ENCODE measurements around the gene KCNMA1. TPM values are rescaled to one million over a fixed set of nuclear protein-coding genes. Genes with fewer than 3 reads are reported as not detected.

KCNMA1 gene
- total and polyA plus RNA-seq, 9 of the 15 experiments (the other 6 are each of a cell fraction or from before 2014, with no cell fraction given): 0.01 to 0.95 (median 0.15) TPM; not detected in 4

DNA sequence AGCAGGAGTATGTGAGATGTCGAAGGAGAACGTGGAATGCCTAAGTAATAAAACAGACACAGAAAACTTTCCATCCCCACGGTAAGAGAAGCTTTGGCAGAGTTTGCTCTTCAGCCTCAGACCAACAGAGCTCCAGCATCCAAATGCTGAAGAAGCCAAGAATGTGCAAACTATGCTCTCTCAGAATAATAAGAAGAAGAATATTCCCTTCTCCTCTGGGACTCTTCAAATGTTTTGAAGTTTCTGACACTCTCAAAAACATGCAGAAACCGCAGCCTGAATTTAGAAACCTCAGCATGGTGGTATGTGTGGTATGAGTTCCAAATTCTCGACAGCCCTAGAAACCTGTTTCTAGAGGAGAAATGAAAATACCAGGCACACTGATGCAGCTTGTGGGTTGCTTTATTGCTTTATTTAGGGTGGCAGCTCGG is 113.3 kb downstream of the KCNMA1 start:
- TF ChIP-seq POLR2G (IDR thresholded peaks at IDR 0.05; ENCODE audit: low read depth, low read length): no peak
- no peak for TF ChIP-seq OTX1 (CRISPR knock-in tag; IDR thresholded peaks at IDR 0.05)
- TF ChIP-seq ELF1 (tag; IDR thresholded peaks at IDR 0.05): no peak
- TF ChIP-seq SRSF3 (IDR thresholded peaks at IDR 0.05; ENCODE audit: insufficient read depth, low read length): no peak
- POLR2A ChIA-PET: interaction anchor here (1.2 kb wide), 1 partner anchor 11 kb away, joined by 3 read pairs; no protein-coding TSS in a partner anchor
- no peak overlapping the region for H3K27ac ChIP-seq (ENCODE audit: extremely low read depth, low read depth, low read length)
- CTCF ChIA-PET (ENCODE audit: low intra/inter-chr PET ratio): no interaction called here
- in situ Hi-C loops (cut with MboI) (no loop called here), intact Hi-C loops (cut with micrococcal nuclease) (no loop called here)
- no peaks in the 10 kb centered on the region for H3K36me3 ChIP-seq (ENCODE audit: control insufficient read depth, insufficient read depth, low read length)
- no peak overlapping the region for H3K4me2 ChIP-seq (ENCODE audit: insufficient read depth, low read length)
- DNase-seq (ENCODE audit: extremely low read depth in 1 of 4, low spot score in 3 of 4) (no peak), FAIRE-seq (no peak), ATAC-seq (no peak)
- H3K9ac ChIP-seq (ENCODE audit: insufficient read depth in 1 of 2, low read depth in 2 of 2, low read length in 2 of 2): no peak overlapping the region
- H3K9me1 ChIP-seq (ENCODE audit: control insufficient read depth, insufficient read depth, low read length): no peaks in the 10 kb centered on the region
- no TSS peak for BruUV-seq (replicated peaks)
- peaks cover 0 to 17% of the 10 kb centered on the region in 2 experiments; a peak in 2 of 5 replicates for H3K27me3 ChIP-seq (ENCODE audit: control insufficient read depth in 2 of 2, insufficient read depth in 2 of 2, low read length in 2 of 2)
- WGBS (ENCODE audit: insufficient coverage, low coverage, missing lambda C conversion rate): 2% methylated on average over 5 of the region's 6 CpGs
- no peaks in the 10 kb centered on the region for H3K9me3 ChIP-seq (replicated peaks; ENCODE audit: control insufficient read depth, insufficient read depth, low read depth, low read length)
- 0 out of 2 replicates have a peak, but pooled peaks cover 3% of the 10 kb centered on the region for H4K20me1 ChIP-seq (replicated peaks; ENCODE audit: control insufficient read depth, insufficient read depth, low read length)
- H3K79me2 ChIP-seq (ENCODE audit: control insufficient read depth, insufficient read depth, low read length): no peaks in the 10 kb centered on the region
- no peaks in the 10 kb centered on the region for H3K4me1 ChIP-seq (replicated peaks in 1 of 2; ENCODE audit: control insufficient read depth in 2 of 2, insufficient read depth in 2 of 2, low read length in 2 of 2)
- no peak overlapping the region for H3K4me3 ChIP-seq
- H2AFZ ChIP-seq (ENCODE audit: low read depth, low read length): no peak overlapping the region

DNA sequence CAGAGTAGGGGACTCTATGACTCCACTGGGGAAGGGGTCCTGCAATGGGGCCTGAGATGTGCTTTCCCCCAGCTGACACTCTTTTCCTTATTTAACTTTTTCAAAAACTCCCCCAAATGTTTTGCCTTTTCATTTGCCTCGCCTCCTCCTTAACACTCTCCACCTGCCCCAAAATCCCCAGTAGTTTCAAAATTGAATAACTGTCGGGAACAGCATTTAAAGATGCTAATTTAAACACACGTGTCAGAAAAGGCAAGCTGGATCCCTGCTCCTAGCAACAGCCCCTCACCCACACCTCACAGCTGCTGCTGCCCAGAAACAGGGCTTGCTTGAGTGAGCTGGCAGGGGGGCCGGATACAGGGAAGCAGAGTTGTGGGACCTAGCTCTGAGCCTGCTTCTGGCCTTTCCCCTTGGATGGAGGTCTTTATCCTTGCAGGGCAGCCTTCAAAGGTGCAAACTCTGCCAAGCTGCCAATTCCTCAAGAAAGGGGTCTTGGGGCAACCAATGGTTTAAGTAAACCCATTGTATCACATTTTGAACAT is 115.3 kb downstream of the KCNMA1 start:
- Histone ChIP-seq H3K4me3 (no peak overlapping the region), H3K4me1 (replicated peaks in 1 of 2; ENCODE audit: control insufficient read depth in 2 of 2, insufficient read depth in 2 of 2, low read length in 2 of 2) (no peaks in the 10 kb centered on the region), H3K9me3 (replicated peaks; ENCODE audit: control insufficient read depth, insufficient read depth, low read depth, low read length) (no peaks in the 10 kb centered on the region), H3K36me3 (ENCODE audit: control insufficient read depth, insufficient read depth, low read length) (no peaks in the 10 kb centered on the region), H3K9ac (ENCODE audit: insufficient read depth in 1 of 2, low read depth in 2 of 2, low read length in 2 of 2) (no peak overlapping the region), H3K27me3 (ENCODE audit: control insufficient read depth in 2 of 2, insufficient read depth in 2 of 2, low read length in 2 of 2) (peaks cover 0 to 17% of the 10 kb centered on the region in 2 experiments; a peak in 2 of 5 replicates), H4K20me1 (replicated peaks; ENCODE audit: control insufficient read depth, insufficient read depth, low read length) (peaks cover 11% of the 10 kb centered on the region; the same call in 1 of the 2 replicates), H2AFZ (ENCODE audit: low read depth, low read length) (no peak overlapping the region), H3K27ac (ENCODE audit: extremely low read depth, low read depth, low read length) (no peak overlapping the region), H3K9me1 (ENCODE audit: control insufficient read depth, insufficient read depth, low read length) (no peaks in the 10 kb centered on the region), H3K4me2 (ENCODE audit: insufficient read depth, low read length) (no peak overlapping the region), H3K79me2 (ENCODE audit: control insufficient read depth, insufficient read depth, low read length) (no peaks in the 10 kb centered on the region)
- in situ Hi-C loops (cut with MboI): no loop called here
- BruUV-seq (replicated peaks): no TSS peak
- 0% methylated on average over 4 of the region's 4 CpGs for WGBS (ENCODE audit: insufficient coverage, low coverage, missing lambda C conversion rate)
- POLR2A ChIA-PET: interaction anchor here (0.5 to 1.4 kb wide), 6 partner anchors 9 to 734 kb away, joined by 3 to 9 read pairs (median 4); no protein-coding TSS in a partner anchor
- ATAC-seq (no peak), DNase-seq (ENCODE audit: extremely low read depth in 1 of 4, low spot score in 3 of 4) (no peak), FAIRE-seq (no peak)
- CTCF ChIA-PET (ENCODE audit: low intra/inter-chr PET ratio): no interaction called here
- intact Hi-C loops (cut with micrococcal nuclease): no loop called here
- TF ChIP-seq ELF2 (CRISPR knock-in tag; IDR thresholded peaks at IDR 0.05) (no peak), GTF2A2 (tag; IDR thresholded peaks at IDR 0.05) (no peak), L3MBTL2 (IDR thresholded peaks at IDR 0.05) (no peak), XRCC5 (IDR thresholded peaks at IDR 0.05; ENCODE audit: low read depth, low read length) (no peak), SMAD4 (CRISPR knock-in tag; conservative IDR thresholded peaks at IDR 0.05) (no peak), NR3C1 (CRISPR knock-in tag; IDR thresholded peaks at IDR 0.05) (no peak), MIER1 (IDR thresholded peaks at IDR 0.05; ENCODE audit: low read depth) (no peak), NFRKB (IDR thresholded peaks at IDR 0.05; ENCODE audit: low read depth) (no peak)
- TF ChIP-seq, protein P1, sequence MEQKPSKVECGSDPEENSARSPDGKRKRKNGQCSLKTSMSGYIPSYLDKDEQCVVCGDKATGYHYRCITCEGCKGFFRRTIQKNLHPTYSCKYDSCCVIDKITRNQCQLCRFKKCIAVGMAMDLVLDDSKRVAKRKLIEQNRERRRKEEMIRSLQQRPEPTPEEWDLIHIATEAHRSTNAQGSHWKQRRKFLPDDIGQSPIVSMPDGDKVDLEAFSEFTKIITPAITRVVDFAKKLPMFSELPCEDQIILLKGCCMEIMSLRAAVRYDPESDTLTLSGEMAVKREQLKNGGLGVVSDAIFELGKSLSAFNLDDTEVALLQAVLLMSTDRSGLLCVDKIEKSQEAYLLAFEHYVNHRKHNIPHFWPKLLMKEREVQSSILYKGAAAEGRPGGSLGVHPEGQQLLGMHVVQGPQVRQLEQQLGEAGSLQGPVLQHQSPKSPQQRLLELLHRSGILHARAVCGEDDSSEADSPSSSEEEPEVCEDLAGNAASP (IDR thresholded peaks at IDR 0.05): no peak
- TF ChIP-seq, protein P2, sequence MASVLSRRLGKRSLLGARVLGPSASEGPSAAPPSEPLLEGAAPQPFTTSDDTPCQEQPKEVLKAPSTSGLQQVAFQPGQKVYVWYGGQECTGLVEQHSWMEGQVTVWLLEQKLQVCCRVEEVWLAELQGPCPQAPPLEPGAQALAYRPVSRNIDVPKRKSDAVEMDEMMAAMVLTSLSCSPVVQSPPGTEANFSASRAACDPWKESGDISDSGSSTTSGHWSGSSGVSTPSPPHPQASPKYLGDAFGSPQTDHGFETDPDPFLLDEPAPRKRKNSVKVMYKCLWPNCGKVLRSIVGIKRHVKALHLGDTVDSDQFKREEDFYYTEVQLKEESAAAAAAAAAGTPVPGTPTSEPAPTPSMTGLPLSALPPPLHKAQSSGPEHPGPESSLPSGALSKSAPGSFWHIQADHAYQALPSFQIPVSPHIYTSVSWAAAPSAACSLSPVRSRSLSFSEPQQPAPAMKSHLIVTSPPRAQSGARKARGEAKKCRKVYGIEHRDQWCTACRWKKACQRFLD (CRISPR knock-in tag; IDR thresholded peaks at IDR 0.05): no peak
